HG02852 (cell line): ENCODE results near the gene SDC3.

Experiments
- ATAC-seq: cut with Tn5 transposase; IDR thresholded peaks from one replicate; pipeline ENCODE4 v1.9.1; 2021; ENCODE audit warnings: mild to moderate bottlenecking, moderate library complexity; ENCODE audit not compliant: unreplicated experiment

The SDC3 gene

DNA sequence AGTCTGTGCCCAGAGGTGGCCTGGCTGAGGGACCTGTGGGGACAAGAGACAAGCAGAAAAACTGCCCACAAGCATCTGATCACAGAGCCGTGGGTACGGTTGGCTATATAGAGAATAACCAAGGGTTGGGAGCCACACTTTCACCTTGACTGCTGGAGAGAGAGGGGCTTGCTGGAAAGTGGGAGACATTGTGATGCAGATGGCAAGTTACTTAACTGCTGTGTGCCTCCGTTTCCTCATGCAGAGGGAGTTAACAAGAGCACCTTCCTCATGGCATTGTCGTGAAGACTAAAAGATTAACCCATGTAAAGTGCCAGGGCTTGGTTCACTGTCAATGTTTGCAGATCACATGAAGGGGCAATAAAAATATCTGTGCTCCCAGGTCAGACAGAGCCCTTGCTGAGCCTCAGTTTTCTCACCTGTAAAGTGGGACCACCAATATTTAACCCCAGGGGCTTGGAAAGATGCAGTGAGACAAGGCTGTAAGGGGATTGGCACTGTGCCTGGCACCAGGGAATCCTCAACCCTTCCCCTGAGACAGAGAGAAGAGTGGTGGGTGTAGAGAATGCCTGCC lies 52.8 kb downstream of the SDC3 start:
- no peak for ATAC-seq

GRCh38 chr1:30853350-30853749 lies 55.2 kb downstream of the SDC3 start:
- no peak for ATAC-seq

DNA sequence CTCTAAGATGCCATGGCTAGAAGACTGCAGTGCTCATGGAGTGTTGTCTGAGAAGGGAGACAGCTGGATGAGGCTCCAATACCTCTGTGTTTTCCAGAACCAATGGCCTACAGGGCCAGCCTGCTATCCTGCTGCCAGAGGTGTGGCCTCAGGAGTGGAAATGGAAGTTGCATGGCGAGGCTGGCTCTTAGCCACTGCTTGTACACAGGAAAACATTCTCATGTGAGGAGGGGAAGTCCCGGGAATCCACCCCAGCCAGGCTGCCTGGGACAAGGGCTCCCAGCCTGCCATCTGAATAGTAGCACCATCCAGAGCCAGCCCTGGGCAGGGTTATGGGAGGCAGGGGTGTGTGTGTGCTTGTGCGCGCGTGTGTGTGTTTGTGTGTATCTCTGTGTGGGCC lies 56.5 kb downstream of the SDC3 start:
- ATAC-seq = no peak

GRCh38 chr1:30851286-30851685 lies 57.3 kb downstream of the SDC3 start:
- no peak for ATAC-seq

GRCh38 chr1:30850607-30851006 lies 58.0 kb downstream of the SDC3 start:
- no peak for ATAC-seq

DNA sequence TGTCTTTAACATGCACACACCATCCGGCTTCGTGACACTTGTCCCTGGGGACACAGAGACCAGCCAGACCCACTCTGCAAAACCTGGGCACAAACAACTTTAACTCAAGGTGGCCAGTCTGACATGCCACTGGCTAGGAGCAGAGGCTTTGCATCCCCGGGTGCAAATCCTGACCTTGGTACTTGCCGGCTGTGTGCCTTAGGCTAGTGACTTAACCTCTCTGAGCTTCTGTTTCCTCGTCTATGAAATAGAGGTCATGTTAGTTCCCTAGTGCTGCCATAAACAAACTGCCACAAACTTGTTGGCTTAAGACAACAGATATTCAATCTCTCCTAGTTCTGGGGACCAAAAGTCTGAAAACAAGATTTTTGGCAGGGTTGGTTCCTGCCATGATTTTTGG lies 60.4 kb downstream of the SDC3 start:
- ATAC-seq = no peak

- ATAC-seq = no peak
These were observed 61.1 kb downstream of the SDC3 start for GRCh38 chr1:30847358-30847972.

DNA sequence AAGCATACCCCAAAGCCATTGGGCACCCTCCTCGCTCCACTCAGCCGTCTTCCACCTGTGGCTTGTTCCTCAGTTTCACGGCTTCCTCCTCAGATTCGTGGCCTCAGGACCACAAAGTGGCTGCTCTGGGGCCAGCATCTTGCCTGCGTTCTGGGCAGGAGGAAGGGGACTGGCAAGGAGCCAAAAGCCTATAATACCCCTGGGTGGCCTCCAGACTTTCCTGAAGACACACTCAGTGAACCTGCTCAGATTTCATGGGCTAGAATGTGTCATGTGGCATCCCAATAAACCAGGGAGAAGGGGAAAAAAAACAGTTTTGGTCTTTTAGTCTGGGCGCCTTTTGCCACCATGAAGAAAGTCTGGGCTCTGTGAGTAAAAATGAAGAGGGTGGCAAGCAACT lies 62.0 kb downstream of the SDC3 start:
- ATAC-seq = no peak

- no peak for ATAC-seq
These were observed 62.7 kb downstream of the SDC3 start for GRCh38 chr1:30845904-30846290.

DNA sequence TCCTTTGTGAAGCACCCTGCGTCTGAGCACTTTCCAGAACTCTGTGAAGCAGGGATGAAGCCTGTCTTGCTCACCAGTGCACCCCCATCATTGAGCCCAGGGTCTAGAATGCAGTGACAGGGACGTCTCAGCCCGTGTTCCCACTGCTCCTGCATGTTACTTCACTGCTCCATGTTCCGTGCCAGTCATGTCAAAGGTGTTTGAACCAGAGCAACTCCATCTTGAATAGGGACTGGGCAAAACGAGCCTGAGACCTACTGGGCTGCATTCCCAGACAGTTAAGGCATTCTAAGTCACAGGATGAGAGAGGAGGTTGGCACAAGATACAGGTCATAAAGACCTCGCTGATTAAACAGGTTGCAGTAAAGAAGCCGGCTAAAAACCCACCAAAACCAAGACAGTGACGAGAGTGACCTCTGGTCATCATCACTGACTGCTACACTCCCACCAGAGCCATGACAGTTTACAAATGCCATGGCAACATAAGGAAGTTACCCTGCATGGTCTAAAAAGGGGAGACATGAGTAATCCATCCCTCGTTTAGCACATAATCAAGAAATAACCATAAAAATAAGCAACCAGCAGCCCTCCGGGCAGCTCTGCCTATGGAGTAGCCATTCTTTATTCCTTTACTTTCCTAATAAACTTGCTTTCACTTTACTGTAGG lies 63.2 kb downstream of the SDC3 start:
- no peak for ATAC-seq

DNA sequence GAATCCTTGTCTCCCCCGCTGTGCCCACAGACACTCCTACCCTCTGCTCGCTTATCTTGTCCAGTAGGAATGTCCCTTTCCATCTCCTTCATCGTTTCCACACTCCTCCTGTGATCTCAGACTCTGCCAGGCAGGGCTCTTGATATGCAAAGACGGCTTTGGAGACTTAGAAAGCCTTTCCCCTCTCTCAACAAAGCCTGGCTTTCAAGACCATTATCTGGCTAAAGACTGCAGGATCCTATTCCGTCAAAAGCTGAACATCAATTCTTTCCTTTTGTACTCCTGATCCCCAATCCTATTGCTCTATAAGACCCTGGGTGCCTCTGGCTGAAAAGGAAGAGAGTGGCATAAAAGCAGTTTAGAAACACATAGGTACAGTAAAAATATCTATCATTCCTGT lies 63.9 kb downstream of the SDC3 start:
- ATAC-seq = no peak

DNA sequence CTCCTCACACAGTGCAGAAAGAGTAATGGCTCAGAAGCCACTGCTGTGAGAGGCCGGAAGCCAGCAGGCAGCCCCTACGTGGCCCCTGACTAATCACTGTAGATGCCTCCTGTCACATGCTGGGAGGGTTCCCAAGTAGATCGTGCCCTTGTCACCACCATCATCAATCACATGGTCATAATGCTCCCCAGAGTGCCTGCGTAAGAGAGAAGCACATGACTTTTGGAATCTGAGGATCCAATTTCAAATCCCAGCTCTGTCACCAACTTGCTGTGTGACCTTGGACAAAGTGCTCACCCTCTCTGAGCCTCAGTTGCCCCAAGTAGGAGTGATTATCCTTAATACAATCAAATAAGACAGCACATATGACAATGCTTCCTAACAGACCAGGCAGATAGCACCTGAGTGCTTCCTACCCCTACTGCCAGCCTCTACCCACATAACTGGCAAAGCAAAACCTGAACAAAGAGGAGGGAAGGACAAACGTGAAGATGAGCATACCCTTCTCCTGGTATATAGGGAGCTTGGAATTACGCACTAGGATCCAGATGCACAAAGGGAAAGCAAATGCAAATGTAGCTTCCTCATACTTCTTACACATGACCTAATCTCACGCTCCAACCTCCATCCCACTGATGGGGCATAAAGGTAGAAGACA lies 65.7 kb downstream of the SDC3 start:
- ATAC-seq = no peak

GRCh38 chr1:30840904-30841598 lies 67.5 kb downstream of the SDC3 start:
- no peak for ATAC-seq

DNA sequence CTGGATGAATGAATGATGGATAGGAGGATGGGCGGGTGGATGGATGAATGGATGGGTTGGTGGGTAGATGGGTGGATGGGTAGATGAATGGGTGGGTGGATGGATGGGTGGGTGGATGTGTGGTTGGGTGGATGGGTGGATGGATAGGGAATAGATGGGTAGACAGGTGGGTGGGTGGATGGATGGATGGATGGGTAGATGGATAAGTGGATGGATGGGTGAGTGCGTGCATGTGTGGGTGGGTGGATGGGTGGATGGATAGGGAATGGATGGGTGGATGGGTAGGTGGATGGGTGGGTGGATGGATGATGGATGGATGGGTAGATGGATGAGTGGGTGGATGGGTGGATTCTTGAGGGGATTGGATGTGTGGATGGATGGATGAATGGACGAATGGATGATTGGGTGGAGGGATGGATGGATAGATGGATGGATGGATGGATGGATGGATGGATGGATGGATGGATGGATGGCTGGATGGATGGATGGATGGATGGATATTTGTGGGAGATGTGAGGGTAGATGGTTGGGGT lies 68.7 kb downstream of the SDC3 start:
- ATAC-seq = no peak

GRCh38 chr1:30838996-30839395 lies 69.6 kb downstream of the SDC3 start:
- no peak for ATAC-seq

DNA sequence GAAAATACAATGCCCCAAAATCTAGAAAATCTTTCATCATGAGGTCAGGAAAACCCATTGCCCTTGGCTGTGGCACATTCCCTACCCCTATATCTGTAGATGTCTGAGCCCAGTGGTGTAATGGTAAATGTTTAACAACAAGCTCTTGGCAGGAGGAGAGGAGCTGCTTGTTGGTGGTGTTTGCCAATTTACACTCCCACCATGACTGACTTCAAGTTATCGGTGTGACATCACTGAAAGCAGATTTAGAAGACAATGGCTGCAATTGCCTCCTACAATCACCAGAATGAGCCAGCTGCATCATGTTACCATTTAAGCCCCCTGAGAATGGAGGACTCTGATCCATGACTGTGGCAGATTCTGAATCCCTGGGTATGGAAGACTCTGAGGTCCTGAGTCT lies 70.9 kb downstream of the SDC3 start:
- no peak for ATAC-seq

DNA sequence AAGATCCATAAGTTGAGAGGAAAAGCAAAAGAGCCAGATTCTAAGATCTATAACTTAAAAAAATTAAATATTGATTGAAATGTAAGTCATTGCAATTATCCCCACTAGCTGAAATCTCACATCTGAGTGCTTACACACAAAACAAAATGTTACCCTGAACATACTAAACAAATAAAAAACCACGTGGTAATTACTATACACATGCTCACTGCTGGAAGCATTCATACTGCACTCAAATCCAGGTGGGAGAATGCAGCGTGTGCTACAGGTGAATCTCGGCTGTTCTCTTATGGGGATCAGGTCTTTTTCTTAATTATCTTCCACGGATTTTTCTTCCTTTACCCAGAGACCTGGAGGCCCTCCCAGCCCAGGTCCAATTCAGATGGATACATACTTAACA lies 74.3 kb downstream of the SDC3 start:
- ATAC-seq = no peak

- no peak for ATAC-seq
These were observed 78.0 kb downstream of the SDC3 start for GRCh38 chr1:30830537-30830936.

DNA sequence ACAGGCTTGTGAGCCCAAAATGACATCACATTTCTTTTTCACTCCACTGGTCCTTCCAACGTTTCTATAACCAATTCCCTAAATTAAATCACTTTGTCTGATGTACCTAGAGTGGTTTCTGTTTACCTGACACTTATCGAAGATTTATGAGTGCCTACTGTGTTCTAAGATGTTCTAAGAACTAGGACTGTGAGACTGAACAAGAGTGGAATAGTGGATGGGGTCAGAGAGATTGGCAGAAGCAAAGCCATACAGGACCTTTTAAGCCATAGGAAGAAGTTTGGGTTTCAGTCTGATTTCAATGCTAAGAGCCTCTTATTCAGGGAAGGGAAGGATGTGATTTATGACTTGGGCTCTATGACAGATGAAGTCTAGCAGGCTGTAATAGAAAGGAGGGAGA lies 78.7 kb downstream of the SDC3 start:
- no peak for ATAC-seq

DNA sequence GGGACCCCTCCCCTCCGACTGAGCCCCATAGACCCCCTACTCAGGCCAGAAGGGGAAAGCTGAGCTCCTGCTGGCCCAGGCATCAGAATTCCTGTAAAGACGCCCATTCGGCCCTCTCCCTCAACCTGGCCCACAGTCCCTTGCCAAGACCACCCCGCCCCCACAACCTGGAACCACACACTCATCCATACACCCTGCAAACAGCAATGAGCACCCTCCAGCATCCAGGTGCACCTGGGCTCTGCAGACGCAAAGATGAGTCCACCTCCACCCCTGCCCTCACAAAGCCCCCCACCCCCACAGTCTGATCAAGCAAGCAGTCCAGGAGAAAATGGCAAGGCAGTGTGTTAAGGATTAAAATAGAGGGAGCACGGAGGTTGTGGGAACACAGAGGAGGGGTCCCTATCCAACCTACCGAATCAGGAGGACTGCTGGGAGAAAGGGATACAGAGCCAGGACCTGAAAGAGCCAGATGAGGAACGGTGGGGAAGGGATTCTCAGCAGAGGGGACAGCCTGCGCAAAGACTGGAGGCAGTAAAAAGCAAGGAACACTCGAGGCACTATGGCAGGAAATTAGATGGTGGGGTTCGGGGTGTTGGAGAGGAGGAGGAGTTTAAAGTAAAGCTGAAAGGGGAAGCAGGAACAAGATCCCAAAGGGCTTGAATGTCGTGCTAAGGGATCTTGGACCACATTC lies 83.7 kb downstream of the SDC3 start:
- ATAC-seq = no peak
